ENCODE data around the gene RNF7.

DNA sequence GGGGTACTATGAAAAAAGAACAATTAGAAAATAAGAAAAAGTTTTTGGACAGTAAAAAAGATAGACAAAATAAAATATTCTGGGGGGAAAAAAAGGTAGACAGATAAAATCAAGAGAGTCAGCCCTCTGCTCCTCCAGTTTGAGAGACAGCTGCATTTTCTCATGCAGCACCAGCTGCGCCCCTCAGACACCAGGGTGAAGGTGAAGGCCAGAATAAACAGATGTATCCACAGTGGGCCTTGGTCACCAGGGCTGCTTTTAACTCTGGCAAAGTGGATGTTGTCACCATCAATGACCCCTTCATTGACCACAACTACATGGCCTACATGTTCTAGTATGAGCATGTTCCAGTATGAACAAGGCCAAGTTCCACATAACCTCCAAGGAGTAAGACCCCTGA is 13.9 kb upstream of the RNF7 start:
- TF ChIP-seq, protein P1, sequence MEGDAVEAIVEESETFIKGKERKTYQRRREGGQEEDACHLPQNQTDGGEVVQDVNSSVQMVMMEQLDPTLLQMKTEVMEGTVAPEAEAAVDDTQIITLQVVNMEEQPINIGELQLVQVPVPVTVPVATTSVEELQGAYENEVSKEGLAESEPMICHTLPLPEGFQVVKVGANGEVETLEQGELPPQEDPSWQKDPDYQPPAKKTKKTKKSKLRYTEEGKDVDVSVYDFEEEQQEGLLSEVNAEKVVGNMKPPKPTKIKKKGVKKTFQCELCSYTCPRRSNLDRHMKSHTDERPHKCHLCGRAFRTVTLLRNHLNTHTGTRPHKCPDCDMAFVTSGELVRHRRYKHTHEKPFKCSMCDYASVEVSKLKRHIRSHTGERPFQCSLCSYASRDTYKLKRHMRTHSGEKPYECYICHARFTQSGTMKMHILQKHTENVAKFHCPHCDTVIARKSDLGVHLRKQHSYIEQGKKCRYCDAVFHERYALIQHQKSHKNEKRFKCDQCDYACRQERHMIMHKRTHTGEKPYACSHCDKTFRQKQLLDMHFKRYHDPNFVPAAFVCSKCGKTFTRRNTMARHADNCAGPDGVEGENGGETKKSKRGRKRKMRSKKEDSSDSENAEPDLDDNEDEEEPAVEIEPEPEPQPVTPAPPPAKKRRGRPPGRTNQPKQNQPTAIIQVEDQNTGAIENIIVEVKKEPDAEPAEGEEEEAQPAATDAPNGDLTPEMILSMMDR (IDR thresholded peaks at IDR 0.05), result no peak
- no peak for TF ChIP-seq POLR2A (IDR thresholded peaks at IDR 0.05)
